HepG2 (cell line): ENCODE data around the gene KRTAP3-2. TPM values are rescaled to one million over a fixed set of nuclear protein-coding genes. Genes with fewer than 3 reads are reported as not detected.
A peak's percentile ranks its signal among the peaks of the same experiment; 100 is the strongest.

ENCODE experiments used
- CREM ChIP-seq, 2 experiments: sonication (generic) in 1 of 2; formaldehyde crosslinking in 1 of 2; IDR thresholded peaks; 2 replicates each; pipeline versions ENCODE4 v1.4.0 to v1.6.1; 2016 to 2020; ENCODE audit warnings: antibody characterized with exemption in 1 of 2, mild to moderate bottlenecking in 1 of 2, missing genetic modification reagents in 1 of 2
- HNF4A ChIP-seq: sonication (generic); formaldehyde crosslinking; IDR thresholded peaks from 2 replicates; pipeline ENCODE4 v1.4.0; 2020; ENCODE audit warnings: missing genetic modification reagents
- KMT2A ChIP-seq: sonication (generic); formaldehyde crosslinking; IDR thresholded peaks from 2 replicates; pipeline ENCODE4 v1.4.0; 2020; ENCODE audit warnings: missing genetic modification reagents
- MAFF ChIP-seq: IDR thresholded peaks from 2 replicates; pipeline ENCODE4 v1.6.1; 2011; ENCODE audit warnings: low read depth, low read length, improper control_type of control experiment
- MED1 ChIP-seq: sonication (generic); formaldehyde crosslinking; IDR thresholded peaks from 2 replicates; pipeline ENCODE4 v1.4.0; 2020; ENCODE audit warnings: missing genetic modification reagents
- MTA1 ChIP-seq: sonication (generic); formaldehyde crosslinking; IDR thresholded peaks from 2 replicates; pipeline ENCODE4 v1.4.0; 2020; ENCODE audit warnings: missing genetic modification reagents, mild to moderate bottlenecking, borderline replicate concordance
- PITX1 ChIP-seq: sonication (generic); formaldehyde crosslinking; IDR thresholded peaks from 2 replicates; pipeline ENCODE4 v1.5.1; 2020; ENCODE audit warnings: mild to moderate bottlenecking, missing genetic modification reagents
- SOX5 ChIP-seq: IDR thresholded peaks from 2 replicates; pipeline ENCODE4 v1.6.1; 2016; ENCODE audit warnings: borderline replicate concordance
- TBL1XR1 ChIP-seq: fragments of 150-350 bp; IDR thresholded peaks from 2 replicates; pipeline ENCODE4 v1.6.1; 2014; ENCODE audit warnings: borderline replicate concordance, low read length; ENCODE audit not compliant: partially characterized antibody
- ZMYM4 ChIP-seq: sonication (generic); formaldehyde crosslinking; IDR thresholded peaks from 2 replicates; pipeline ENCODE4 v1.8.1; 2023; ENCODE audit warnings: mild to moderate bottlenecking, missing genetic modification reagents
- ZNF33B ChIP-seq: sonication (generic); formaldehyde crosslinking; IDR thresholded peaks from 2 replicates; pipeline ENCODE4 v1.5.1; 2020; ENCODE audit warnings: mild to moderate bottlenecking, missing genetic modification reagents
- ZNF564 ChIP-seq: sonication (generic); formaldehyde crosslinking; IDR thresholded peaks from 2 replicates; pipeline ENCODE4 v1.8.1; 2023; ENCODE audit warnings: mild to moderate bottlenecking, missing genetic modification reagents
- ZNF644 ChIP-seq: IDR thresholded peaks from 2 replicates; pipeline ENCODE4 v1.6.1; 2016; ENCODE audit warnings: low read depth
- polyA plus RNA-seq, 8 experiments: library from polyadenylated mRNA; depleted of rRNA in 3 of 8; stranded (reverse) in 7 of 8; unstranded in 1 of 8; fragments of >200 nt; fragmentation: Illumina TruSeq in 4 of 8; extraction: Trizol in 4 of 8; gene quantifications; 2 replicates each; pipeline versions ENCODE4 v1.2.1 to v1.2.3, GENCODE V29; 2011 to 2016; ENCODE audit warnings: low read depth in 4 of 8, missing spikeins in 1 of 8, mixed read lengths in 1 of 8; ENCODE audit not compliant: insufficient read depth in 1 of 8
- total RNA-seq, 5 experiments: library from RNA; depleted of rRNA; stranded (reverse); fragments of >200 nt; fragmentation: Illumina TruSeq; extraction: Trizol; gene quantifications; 2 replicates each; pipeline ENCODE4 v1.2.3, GENCODE V29; 2016; ENCODE audit warnings: low read depth in 1 of 5
- TF ChIP-seq, protein P1 (sequence below): sonication (generic); formaldehyde crosslinking; IDR thresholded peaks from one replicate; pipeline ENCODE4 v1.5.1; 2020; ENCODE audit warnings: mild to moderate bottlenecking, missing genetic modification reagents; ENCODE audit errors: not compliant biosample characterization
- TF ChIP-seq, protein P2 (sequence below): sonication (generic); formaldehyde crosslinking; IDR thresholded peaks from 2 replicates; pipeline ENCODE4 v1.8.0; 2022; ENCODE audit warnings: missing genetic modification reagents, mild to moderate bottlenecking, borderline replicate concordance
- TF ChIP-seq, protein P3 (sequence below): IDR thresholded peaks from 2 replicates; pipeline ENCODE4 v1.6.1; 2016; ENCODE audit warnings: control low read depth
- TF ChIP-seq, protein P4 (sequence below): sonication (generic); formaldehyde crosslinking; IDR thresholded peaks from 2 replicates; pipeline ENCODE4 v1.8.0; 2022; ENCODE audit warnings: mild to moderate bottlenecking, missing genetic modification reagents

KRTAP3-2 gene
- total and polyA plus RNA-seq, 2 of the 13 experiments (the other 11 are each of a cell fraction or from before 2014, with no cell fraction given) = not detected

DNA sequence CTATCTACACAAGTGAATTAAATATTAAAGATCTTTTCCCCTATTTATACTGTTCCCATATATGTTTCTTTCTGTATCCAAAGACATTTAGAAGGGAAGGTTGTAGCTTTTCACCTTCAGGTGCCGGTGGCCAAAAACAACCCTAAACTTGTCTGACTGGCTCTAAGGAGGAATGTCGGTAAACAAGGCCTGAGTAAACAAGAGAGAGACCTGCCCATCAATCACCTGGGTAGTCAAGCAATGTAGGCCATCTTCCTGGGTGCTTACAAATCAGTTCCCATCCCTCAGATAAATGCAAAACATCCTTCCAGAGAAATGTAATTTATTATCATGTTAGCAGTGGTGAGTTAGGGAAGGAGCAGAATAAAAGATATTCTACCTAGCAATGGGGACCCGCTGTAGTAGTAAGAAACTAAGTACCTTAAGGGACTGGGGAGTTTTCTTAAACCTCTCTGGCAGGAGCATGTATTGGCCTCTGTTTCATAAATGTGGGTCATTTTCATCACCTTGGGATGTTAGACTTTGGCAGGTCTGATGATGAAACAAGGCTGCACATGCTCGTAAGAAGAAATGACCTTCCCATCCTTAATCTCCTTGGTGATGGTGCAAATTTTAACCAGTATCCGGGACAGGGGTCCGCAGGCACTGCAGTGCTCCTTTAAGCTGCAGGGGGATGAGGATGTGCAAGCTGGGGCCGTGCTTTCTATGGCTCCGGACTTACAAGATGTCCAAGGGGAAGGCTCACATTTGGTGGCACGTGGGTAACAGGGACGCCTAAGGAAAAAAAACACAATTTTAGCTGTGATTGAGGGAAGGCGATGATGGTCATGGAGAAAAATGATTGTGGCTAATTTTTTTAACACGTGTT, 41.4 kb downstream of the KRTAP3-2 start (continued):
- TF ChIP-seq, protein P1, sequence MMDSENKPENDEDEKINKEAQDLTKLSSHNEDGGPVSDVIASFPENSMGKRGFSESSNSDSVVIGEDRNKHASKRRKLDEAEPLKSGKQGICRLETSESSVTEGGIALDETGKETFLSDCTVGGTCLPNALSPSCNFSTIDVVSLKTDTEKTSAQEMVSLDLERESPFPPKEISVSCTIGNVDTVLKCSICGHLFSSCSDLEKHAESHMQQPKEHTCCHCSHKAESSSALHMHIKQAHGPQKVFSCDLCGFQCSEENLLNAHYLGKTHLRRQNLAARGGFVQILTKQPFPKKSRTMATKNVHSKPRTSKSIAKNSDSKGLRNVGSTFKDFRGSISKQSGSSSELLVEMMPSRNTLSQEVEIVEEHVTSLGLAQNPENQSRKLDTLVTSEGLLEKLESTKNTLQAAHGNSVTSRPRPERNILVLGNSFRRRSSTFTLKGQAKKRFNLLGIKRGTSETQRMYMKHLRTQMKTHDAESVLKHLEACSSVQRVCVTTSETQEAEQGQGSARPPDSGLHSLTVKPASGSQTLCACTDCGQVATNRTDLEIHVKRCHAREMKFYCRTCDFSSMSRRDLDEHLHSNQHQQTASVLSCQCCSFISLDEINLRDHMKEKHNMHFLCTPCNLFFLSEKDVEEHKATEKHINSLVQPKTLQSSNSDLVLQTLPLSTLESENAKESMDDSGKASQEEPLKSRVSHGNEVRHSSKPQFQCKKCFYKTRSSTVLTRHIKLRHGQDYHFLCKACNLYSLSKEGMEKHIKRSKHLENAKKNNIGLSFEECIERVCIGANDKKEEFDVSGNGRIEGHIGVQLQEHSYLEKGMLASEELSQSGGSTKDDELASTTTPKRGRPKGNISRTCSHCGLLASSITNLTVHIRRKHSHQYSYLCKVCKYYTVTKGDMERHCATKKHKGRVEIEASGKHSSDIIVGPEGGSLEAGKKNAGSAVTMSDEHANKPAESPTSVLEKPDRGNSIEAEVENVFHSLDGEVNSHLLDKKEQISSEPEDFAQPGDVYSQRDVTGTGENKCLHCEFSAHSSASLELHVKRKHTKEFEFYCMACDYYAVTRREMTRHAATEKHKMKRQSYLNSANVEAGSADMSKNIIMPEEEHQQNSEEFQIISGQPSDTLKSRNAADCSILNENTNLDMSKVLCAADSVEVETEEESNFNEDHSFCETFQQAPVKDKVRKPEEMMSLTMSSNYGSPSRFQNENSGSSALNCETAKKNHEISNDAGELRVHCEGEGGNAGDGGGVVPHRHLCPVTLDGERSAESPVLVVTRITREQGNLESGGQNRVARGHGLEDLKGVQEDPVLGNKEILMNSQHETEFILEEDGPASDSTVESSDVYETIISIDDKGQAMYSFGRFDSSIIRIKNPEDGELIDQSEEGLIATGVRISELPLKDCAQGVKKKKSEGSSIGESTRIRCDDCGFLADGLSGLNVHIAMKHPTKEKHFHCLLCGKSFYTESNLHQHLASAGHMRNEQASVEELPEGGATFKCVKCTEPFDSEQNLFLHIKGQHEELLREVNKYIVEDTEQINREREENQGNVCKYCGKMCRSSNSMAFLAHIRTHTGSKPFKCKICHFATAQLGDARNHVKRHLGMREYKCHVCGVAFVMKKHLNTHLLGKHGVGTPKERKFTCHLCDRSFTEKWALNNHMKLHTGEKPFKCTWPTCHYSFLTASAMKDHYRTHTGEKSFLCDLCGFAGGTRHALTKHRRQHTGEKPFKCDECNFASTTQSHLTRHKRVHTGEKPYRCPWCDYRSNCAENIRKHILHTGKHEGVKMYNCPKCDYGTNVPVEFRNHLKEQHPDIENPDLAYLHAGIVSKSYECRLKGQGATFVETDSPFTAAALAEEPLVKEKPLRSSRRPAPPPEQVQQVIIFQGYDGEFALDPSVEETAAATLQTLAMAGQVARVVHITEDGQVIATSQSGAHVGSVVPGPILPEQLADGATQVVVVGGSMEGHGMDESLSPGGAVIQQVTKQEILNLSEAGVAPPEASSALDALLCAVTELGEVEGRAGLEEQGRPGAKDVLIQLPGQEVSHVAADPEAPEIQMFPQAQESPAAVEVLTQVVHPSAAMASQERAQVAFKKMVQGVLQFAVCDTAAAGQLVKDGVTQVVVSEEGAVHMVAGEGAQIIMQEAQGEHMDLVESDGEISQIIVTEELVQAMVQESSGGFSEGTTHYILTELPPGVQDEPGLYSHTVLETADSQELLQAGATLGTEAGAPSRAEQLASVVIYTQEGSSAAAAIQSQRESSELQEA = no peak
- TF ChIP-seq CREM (IDR thresholded peaks at IDR 0.05) = peak; percentile 72
- no peak for TF ChIP-seq CREM (CRISPR knock-in tag; IDR thresholded peaks at IDR 0.05)
- TF ChIP-seq, protein P2, sequence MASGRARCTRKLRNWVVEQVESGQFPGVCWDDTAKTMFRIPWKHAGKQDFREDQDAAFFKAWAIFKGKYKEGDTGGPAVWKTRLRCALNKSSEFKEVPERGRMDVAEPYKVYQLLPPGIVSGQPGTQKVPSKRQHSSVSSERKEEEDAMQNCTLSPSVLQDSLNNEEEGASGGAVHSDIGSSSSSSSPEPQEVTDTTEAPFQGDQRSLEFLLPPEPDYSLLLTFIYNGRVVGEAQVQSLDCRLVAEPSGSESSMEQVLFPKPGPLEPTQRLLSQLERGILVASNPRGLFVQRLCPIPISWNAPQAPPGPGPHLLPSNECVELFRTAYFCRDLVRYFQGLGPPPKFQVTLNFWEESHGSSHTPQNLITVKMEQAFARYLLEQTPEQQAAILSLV (CRISPR knock-in tag) = no peak
- peak; percentile 86; the same call in 1 of the 2 replicates for TF ChIP-seq SOX5 (CRISPR knock-in tag)
- TF ChIP-seq KMT2A (CRISPR knock-in tag) = no peak
- TF ChIP-seq ZNF564 = no peak
- TF ChIP-seq MAFF = no peak
- peak; percentile 48 for TF ChIP-seq HNF4A (CRISPR knock-in tag)
- TF ChIP-seq MTA1 (CRISPR knock-in tag) = no peak
- TF ChIP-seq, protein P3, sequence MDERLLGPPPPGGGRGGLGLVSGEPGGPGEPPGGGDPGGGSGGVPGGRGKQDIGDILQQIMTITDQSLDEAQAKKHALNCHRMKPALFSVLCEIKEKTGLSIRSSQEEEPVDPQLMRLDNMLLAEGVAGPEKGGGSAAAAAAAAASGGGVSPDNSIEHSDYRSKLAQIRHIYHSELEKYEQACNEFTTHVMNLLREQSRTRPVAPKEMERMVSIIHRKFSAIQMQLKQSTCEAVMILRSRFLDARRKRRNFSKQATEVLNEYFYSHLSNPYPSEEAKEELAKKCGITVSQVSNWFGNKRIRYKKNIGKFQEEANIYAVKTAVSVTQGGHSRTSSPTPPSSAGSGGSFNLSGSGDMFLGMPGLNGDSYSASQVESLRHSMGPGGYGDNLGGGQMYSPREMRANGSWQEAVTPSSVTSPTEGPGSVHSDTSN (CRISPR knock-in tag) = peak; percentile 91
- peak; percentile 93 for TF ChIP-seq MED1 (CRISPR knock-in tag)
- peak; percentile 84 for TF ChIP-seq ZNF644 (CRISPR knock-in tag)
- TF ChIP-seq TBL1XR1 = peak; percentile 16
- TF ChIP-seq ZMYM4 (CRISPR knock-in tag) = 0 out of 2 replicates have a peak, but pooled peaks have one; percentile 30
- peak; percentile 72; the same call in 1 of the 2 replicates for TF ChIP-seq PITX1 (CRISPR knock-in tag)
- TF ChIP-seq, protein P4, sequence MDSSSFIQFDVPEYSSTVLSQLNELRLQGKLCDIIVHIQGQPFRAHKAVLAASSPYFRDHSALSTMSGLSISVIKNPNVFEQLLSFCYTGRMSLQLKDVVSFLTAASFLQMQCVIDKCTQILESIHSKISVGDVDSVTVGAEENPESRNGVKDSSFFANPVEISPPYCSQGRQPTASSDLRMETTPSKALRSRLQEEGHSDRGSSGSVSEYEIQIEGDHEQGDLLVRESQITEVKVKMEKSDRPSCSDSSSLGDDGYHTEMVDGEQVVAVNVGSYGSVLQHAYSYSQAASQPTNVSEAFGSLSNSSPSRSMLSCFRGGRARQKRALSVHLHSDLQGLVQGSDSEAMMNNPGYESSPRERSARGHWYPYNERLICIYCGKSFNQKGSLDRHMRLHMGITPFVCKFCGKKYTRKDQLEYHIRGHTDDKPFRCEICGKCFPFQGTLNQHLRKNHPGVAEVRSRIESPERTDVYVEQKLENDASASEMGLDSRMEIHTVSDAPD (CRISPR knock-in tag) = peak; percentile 51; the same call in 1 of the 2 replicates
- no peak for TF ChIP-seq ZNF33B (CRISPR knock-in tag)
